Temporal lobe (tissue), 2 donors: ENCODE results near the gene PHACTR2. TPM values are rescaled to one million over a fixed set of nuclear protein-coding genes. Genes with fewer than 3 reads are reported as not detected.

Experiments
- small RNA-seq: library from RNA; depleted of rRNA; stranded (forward); fragments of <200 nt; gene quantifications from one replicate; pipeline ENCODE3, GENCODE V24; 2014; ENCODE audit warnings: low replicate concordance
- total RNA-seq: library from RNA; depleted of rRNA; stranded (reverse); fragments of >200 nt; gene quantifications from one replicate; pipeline ENCODE4 v1.2.3, GENCODE V29; 2014

PHACTR2 gene
- total RNA-seq, 1 donor from 2014 or later, result 17.2 TPM

Small RNA genes lying within 50 kb of the gene (small RNA-seq; reads per million reads assigned to genes)
- gene ZC2HC1B, result not detected

Other genes with a start within 250 kb of the PHACTR2 start
- gene ADAT2, start 227.3 kb upstream of the PHACTR2 start, total RNA-seq, result 3.4 TPM
- gene PEX3, start 227.2 kb upstream of the PHACTR2 start, total RNA-seq, result 22.1 TPM
- gene FUCA2, start 166.2 kb upstream of the PHACTR2 start, total RNA-seq, result 9.1 TPM
- gene LTV1, start 165.4 kb downstream of the PHACTR2 start, total RNA-seq, result 10.1 TPM
- gene ZC2HC1B, start 186.5 kb downstream of the PHACTR2 start, total RNA-seq, result not detected